GM18526 (cell line): ENCODE results near the gene STEAP1B.

ENCODE experiments used
- POLR2A ChIP-seq: IDR thresholded peaks from 3 replicates; pipeline ENCODE4 v1.6.1; 2011; ENCODE audit not compliant: insufficient read length; ENCODE audit errors: extremely low read depth

Gene STEAP1B

GRCh38 chr7:22447762-22448161 lies 52.2 kb downstream of the STEAP1B start:
- TF ChIP-seq POLR2A, result no peak

GRCh38 chr7:22447008-22447407 lies 53.0 kb downstream of the STEAP1B start:
- no peak for TF ChIP-seq POLR2A

GRCh38 chr7:22445853-22446252 lies 54.1 kb downstream of the STEAP1B start:
- no peak for TF ChIP-seq POLR2A

GRCh38 chr7:22445140-22445743 lies 54.7 kb downstream of the STEAP1B start:
- no peak for TF ChIP-seq POLR2A

GRCh38 chr7:22444181-22444971 lies 55.6 kb downstream of the STEAP1B start:
- TF ChIP-seq POLR2A, result no peak

- no peak for TF ChIP-seq POLR2A
These were observed 56.4 kb downstream of the STEAP1B start for GRCh38 chr7:22443370-22444180.

- TF ChIP-seq POLR2A, result no peak
These were observed 57.1 kb downstream of the STEAP1B start for GRCh38 chr7:22442882-22443369.

GRCh38 chr7:22442187-22442881 lies 57.7 kb downstream of the STEAP1B start:
- TF ChIP-seq POLR2A, result no peak

GRCh38 chr7:22441157-22441556 lies 58.8 kb downstream of the STEAP1B start:
- TF ChIP-seq POLR2A, result no peak

GRCh38 chr7:22438994-22439393 lies 61.0 kb downstream of the STEAP1B start:
- TF ChIP-seq POLR2A, result no peak

- no peak for TF ChIP-seq POLR2A
These were observed 64.3 kb downstream of the STEAP1B start for GRCh38 chr7:22435720-22436119.

GRCh38 chr7:22435105-22435504 lies 64.9 kb downstream of the STEAP1B start:
- TF ChIP-seq POLR2A, result no peak

- no peak for TF ChIP-seq POLR2A
These were observed 66.1 kb downstream of the STEAP1B start for GRCh38 chr7:22433710-22434460.

- TF ChIP-seq POLR2A, result no peak
These were observed 67.7 kb downstream of the STEAP1B start for GRCh38 chr7:22432203-22432718.

GRCh38 chr7:22430457-22430856 lies 69.5 kb downstream of the STEAP1B start:
- TF ChIP-seq POLR2A, result no peak

- no peak for TF ChIP-seq POLR2A
These were observed 70.6 kb downstream of the STEAP1B start for GRCh38 chr7:22429386-22429785.
